HG02678 (cell line): ENCODE results near the gene SNTG2.
"Not testable (repeated sequence)": the region's sequence is repeated elsewhere in the genome, so short reads cannot be mapped to it uniquely, and the experiment has no call there.

ENCODE experiments used
- ATAC-seq: cut with Tn5 transposase; IDR thresholded peaks from one replicate; pipeline ENCODE4 v1.9.1; 2021; ENCODE audit warnings: mild to moderate bottlenecking, moderate library complexity; ENCODE audit not compliant: unreplicated experiment

Gene SNTG2

GRCh38 chr2:1400943-1401735, 450.5 kb downstream of the SNTG2 start:
- no peak for ATAC-seq

GRCh38 chr2:1402064-1402463, 451.4 kb downstream of the SNTG2 start:
- no peak for ATAC-seq

- ATAC-seq = no peak
These were observed 452.9 kb downstream of the SNTG2 start for GRCh38 chr2:1403565-1403964.

- ATAC-seq = no peak
These were observed 454.5 kb downstream of the SNTG2 start for GRCh38 chr2:1405124-1405523.

GRCh38 chr2:1405967-1406366, 455.3 kb downstream of the SNTG2 start:
- no peak for ATAC-seq

GRCh38 chr2:1406434-1406833, 455.8 kb downstream of the SNTG2 start:
- ATAC-seq = no peak

GRCh38 chr2:1407950-1408675, 457.5 kb downstream of the SNTG2 start:
- ATAC-seq = no peak

GRCh38 chr2:1413156-1413710, 462.6 kb downstream of the SNTG2 start, which contains the start of gene TPO:
Gene TPO (plus strand): TSS chr2:1413463. CDS start chr2:1414409, 946 bp downstream.
- no peak for ATAC-seq

GRCh38 chr2:1414121-1414520, 463.5 kb downstream of the SNTG2 start:
- ATAC-seq = no peak

- ATAC-seq = not testable (repeated sequence)
These were observed 464.3 kb downstream of the SNTG2 start for GRCh38 chr2:1414901-1415300.

GRCh38 chr2:1415501-1415900, 464.9 kb downstream of the SNTG2 start:
- ATAC-seq = no peak
